Tongue (tissue), 2 donors: ENCODE data around the gene U2AF2. TPM values are rescaled to one million over a fixed set of nuclear protein-coding genes. Genes with fewer than 3 reads are reported as not detected.

Source experiments
- DNase-seq: peaks from one replicate; pipeline ENCODE4 v3.0.0-alpha.2; 2015
- total RNA-seq: library from RNA; depleted of rRNA; stranded (reverse); fragments of >200 nt; gene quantifications from one replicate; pipeline ENCODE4 v1.2.3, GENCODE V29; 2014

U2AF2 gene
- total RNA-seq, result 85.9 TPM

DNA sequence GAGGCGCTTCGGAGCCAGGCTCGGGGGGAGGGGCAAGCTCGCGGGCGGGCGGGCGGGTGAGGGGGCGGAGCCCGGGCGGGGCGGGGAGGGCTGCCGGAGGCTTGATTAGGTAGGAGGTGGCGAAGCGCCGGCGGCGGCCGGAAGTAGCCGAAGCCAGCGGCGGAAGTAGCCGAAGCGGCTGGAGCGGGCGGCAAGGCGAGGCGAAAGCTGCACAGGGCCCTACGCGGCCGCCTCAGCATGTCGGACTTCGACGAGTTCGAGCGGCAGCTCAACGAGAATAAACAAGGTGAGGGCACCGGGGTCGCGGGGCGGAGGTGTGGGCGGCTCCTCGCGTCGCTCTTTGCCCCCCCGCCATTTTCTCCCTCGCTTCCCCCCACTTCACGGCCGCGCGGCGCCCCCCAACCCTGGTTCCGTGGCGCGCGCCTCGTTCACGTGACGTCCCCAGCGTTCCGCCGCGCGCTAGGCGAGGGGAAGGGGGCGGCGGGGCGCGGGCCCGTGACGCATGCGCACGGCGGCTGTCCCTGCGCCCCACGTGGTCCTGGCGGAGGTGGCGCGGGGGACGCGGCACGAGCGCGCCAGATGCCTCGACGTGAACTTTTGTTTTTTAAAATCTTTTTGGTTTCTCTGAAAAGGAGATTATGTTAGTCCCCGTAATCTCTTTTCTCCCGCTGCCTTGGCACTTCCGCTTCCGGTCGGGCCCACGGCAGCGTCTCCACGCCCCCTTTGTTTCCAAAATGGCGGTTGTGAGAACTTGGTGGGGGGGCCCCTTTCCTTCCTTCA lies at the start of gene U2AF2:
Gene U2AF2 (plus strand): TSS at position 168 of the 780 bp plus-strand sequence. CDS start 70 bp downstream, at position 238.
- DNase-seq, result peak; percentile 98

DNA sequence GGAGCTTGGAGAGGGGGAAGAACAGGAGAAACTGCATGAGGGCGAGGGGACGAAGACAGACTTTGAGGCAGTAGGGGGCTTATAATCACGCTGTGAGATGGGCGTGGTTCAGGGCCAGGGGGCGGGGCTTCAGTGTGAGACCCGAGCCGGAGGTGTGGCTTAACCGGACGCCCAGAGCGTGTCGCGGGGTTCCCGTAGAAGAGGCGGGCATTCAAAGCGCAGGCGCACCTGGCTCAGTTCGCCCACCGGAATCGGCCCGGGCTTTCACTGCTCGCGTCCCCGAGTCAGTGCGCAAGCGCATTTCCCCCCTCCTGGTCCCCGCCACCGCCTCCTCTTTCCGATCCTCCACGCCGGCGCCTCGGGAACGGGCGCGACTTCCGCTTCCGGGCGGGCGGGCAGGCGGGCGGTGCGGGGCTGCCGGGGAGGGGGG lies 49.6 kb upstream of the U2AF2 start:
- peak; percentile 99 for DNase-seq

DNA sequence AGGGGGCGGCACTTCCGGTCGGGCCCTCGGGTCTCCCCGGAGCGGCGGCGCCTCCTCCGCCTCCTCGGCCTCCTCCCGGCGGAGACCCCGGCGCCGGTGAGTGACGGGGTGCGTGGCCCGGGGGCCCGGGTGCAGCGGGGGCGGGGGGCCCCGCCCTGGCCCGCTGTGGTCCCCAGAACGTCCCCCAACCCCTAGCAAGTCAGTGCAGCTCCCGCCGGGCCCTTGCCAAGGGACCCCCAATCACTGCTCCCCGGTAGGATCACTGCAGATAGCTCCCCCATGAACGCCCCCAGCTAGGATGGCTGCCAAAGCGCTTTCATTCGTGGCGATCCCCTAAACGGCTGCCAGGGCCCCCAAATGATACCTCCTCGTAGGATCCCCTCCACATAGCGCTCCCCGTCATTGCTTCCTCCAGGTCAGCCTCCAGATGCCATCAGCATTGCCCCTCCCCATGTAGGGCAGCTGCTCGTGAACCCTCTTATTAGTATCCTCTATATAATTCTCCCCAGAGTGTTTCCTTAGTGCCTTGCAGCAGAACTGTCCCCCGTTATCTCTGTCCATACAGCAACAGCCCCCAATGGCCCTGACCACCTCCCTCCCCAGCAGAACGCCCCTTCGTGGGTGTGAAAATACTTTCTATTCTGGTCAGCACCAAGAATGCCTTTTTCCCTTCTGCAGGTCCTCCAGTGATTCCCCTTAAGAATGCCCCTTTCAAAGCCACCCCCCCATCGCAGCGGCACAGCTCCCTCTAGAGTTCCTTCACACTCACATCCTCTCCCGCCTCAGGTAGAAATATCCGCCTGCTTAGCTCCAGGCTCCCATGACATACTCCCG lies 49.0 kb upstream of the U2AF2 start, which contains the start of gene ZNF865:
Gene ZNF865 (plus strand): TSS at position 11 of the 834 bp plus-strand sequence. CDS start 7,972 bp downstream, outside the sequence.
- peak; percentile 92 for DNase-seq

DNA sequence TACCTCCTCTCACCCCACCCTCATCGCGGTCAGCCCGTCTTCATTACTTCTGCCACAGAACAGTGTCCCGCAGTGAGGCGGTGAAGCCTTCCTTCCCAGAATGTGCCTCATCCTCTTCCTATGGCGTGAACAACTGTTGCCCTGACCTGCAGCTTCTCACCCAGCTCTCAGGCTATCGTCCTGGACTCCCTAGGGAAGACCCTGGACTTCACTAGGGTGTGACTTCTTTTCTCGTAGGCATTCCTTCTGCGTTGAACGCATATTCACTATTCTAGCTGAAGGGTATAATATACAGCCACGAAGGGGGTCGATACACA lies 48.4 kb upstream of the U2AF2 start:
- no peak for DNase-seq

DNA sequence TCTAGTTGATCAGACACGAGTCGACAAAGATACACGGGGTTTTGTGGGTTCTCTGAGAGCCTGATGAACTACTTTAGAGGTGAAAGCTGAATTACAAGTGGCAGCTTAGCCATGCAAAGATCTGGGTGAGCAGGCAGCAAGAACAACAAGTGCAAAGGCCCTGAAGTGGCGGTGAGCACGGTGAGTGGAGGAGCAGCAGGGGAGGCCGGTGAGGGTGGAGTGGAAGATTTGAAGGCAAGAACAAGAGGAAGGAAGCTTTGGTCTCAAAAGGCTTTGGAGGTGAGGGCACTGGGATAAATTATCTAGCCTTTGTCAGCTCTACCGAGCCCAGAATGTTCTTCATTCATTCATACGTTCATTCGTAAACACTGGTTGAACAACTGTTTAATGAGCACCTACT lies 48.0 kb upstream of the U2AF2 start:
- no peak for DNase-seq

DNA sequence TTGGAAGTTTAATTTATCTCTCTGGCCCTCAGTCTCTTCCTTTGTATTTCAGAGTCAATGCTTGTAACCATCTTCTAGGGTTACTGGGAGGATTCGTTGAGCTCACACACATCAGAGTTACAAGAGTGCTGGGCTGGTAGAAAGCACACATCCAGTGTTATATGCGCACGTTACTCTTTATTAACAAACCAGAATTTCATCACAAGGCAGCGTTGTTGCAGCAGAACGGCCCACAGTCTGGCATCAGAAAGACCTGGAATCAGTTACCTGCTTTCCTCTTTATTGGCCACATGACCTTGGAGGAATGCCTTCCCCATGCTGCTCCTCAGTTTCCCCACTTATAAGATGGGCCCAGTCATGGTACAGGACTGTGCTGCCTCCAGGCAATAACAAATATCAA lies 45.5 kb upstream of the U2AF2 start:
- DNase-seq, result no peak

DNA sequence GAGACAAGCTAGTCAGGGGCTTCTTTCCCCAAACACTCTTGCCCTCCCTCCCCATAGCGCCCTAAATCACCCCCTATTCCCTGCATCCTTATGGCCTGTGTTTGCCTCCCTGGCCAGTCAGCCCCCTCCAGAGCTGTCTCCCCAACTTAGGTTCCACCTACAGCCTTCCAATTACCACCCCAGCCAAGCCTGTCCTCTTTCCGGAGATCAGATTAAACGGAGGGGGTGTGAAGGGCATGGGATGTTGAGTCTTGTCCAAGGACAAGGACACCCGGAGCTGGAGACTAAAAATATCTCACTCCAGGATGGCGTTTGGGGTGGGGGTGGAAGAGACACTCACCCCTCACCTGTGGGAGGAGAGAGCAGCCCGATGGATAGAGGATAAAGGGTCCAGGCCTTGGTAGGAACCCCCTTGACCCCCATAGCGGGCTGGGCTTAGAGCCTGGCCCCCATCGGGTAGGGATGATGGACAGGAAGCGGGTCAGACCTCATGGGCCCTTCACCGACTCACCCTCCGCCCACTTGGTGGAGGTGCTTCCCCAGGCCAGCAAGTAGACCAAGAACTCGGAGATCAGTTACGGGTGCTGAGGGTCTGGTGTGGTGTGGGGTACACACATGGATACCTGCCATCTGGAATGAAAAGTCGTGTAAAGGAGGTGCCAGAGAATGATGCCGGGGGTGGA lies 43.4 kb upstream of the U2AF2 start:
- no peak for DNase-seq

DNA sequence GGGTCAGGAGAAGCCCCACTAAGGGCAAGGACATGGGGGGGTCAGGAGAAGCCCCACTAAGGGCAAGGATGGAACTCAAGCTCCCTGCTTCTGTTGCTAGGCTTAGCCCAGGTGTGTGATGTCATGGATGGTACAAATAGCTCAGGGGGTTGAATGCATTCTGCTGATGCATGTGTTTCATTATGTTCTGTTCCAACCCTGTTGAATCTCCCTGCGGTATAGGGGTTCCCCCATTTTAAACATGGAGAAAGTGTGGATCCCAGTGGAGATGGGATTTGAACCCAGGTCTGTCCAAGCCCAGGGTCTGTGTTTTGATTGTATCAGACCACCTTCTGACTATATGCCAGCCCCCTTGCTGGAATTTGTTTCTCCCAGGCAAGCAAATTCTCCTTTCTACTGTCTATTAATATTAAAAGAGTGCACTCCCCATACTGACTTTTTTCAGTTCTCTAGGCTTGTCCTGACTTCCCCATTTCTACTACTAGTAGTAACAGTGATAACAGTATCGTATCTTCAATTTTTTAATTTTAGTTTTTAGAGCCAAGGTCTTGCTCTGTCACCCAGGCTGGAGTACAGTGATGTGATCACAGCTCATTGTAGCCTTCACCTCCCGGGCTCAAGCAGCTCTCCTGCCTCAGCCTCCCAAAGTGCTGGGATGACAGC lies 42.7 kb upstream of the U2AF2 start:
- no peak for DNase-seq

DNA sequence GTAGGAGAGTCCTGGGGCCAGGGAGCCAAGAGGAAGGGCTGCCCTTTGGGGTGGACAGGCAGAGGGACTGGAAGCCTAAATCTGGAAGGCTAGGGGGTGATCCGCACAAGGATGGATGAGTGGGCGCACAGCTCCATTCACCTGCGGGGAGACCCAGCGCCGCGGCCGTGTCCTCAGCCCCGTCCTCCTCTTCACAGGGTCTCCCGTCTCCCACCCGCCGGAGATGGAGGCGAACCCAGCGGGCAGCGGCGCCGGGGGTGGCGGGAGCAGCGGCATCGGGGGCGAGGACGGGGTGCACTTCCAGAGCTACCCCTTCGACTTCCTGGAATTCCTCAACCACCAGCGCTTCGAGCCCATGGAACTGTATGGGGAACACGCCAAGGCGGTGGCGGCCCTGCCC lies 41.4 kb upstream of the U2AF2 start:
- DNase-seq, result no peak

DNA sequence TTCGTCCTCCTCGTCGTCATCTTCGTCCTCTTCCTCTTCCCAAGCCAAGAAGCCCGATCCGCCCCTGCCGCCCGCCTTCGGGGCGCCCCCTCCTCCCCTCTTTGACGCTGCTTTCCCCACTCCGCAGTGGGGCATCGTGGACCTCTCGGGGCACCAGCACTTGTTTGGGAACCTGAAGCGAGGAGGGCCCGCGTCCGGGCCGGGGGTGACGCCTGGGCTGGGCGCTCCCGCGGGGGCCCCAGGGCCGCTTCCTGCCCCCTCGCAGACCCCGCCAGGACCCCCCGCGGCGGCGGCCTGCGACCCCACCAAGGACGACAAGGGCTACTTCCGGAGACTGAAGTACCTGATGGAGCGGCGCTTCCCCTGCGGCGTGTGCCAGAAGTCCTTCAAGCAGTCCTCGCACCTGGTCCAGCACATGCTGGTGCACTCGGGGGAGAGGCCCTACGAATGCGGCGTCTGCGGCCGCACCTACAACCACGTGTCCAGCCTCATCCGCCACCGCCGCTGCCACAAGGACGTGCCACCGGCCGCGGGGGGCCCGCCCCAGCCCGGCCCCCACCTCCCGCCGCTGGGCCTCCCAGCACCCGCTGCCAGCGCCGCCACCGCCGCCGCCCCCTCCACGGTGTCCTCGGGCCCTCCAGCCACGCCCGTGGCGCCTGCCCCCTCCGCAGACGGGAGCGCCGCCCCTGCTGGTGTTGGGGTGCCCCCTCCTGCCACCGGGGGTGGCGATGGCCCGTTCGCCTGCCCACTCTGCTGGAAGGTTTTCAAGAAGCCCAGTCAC lies 40.7 kb upstream of the U2AF2 start:
- DNase-seq, result no peak

DNA sequence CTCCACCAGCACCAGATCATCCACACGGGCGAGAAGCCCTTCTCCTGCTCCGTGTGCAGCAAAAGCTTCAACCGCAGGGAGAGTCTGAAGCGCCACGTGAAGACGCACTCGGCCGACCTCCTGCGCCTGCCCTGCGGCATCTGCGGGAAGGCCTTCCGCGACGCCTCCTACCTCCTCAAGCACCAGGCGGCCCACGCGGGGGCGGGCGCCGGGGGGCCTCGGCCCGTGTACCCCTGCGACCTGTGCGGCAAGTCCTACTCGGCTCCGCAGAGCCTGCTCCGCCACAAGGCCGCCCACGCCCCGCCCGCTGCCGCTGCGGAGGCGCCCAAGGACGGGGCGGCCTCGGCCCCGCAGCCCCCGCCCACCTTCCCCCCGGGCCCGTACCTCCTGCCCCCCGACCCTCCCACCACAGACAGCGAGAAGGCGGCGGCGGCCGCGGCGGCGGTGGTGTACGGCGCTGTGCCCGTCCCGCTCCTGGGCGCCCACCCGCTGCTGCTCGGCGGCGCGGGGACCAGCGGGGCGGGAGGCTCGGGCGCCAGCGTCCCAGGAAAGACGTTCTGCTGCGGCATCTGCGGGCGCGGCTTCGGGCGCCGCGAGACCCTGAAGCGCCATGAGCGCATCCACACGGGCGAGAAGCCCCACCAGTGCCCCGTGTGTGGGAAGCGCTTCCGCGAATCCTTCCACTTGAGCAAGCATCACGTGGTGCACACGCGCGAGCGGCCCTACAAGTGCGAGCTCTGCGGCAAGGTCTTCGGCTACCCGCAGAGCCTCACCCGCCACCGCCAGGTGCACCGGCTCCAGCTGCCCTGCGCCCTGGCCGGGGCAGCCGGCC lies 39.9 kb upstream of the U2AF2 start:
- no peak for DNase-seq

DNA sequence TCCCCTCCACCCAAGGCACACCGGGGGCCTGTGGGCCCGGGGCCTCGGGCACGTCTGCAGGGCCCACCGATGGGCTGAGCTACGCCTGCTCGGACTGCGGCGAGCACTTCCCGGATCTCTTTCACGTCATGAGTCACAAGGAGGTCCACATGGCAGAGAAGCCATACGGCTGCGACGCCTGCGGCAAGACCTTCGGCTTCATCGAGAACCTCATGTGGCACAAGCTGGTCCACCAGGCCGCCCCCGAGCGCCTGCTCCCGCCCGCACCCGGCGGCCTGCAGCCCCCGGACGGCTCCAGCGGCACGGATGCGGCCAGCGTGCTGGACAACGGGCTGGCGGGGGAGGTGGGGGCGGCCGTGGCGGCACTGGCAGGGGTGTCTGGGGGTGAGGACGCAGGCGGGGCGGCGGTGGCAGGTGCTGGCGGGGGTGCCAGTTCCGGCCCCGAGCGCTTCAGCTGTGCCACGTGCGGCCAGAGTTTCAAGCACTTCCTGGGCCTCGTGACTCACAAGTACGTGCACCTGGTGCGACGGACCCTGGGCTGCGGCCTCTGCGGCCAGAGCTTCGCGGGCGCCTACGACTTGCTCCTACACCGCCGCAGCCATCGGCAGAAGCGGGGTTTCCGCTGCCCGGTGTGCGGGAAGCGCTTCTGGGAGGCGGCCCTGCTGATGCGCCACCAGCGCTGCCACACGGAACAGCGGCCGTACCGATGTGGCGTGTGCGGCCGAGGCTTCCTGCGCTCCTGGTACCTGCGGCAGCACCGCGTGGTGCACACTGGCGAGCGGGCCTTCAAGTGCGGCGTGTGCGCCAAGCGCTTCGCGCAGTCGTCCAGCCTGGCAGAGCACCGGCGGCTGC lies 39.1 kb upstream of the U2AF2 start:
- DNase-seq, result no peak

DNA sequence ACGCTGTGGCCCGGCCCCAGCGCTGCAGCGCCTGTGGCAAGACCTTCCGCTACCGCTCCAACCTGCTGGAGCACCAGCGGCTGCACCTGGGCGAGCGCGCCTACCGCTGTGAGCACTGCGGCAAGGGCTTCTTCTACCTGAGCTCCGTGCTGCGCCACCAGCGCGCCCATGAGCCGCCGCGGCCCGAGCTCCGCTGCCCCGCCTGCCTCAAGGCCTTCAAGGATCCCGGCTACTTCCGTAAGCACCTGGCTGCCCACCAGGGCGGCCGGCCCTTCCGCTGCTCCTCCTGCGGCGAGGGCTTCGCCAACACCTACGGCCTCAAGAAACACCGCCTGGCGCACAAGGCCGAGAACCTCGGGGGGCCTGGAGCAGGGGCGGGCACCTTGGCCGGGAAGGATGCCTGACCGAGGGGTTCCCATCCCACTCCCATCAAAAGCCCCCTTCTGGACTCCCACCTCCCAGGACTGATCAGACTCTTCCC lies 38.4 kb upstream of the U2AF2 start:
- no peak for DNase-seq

DNA sequence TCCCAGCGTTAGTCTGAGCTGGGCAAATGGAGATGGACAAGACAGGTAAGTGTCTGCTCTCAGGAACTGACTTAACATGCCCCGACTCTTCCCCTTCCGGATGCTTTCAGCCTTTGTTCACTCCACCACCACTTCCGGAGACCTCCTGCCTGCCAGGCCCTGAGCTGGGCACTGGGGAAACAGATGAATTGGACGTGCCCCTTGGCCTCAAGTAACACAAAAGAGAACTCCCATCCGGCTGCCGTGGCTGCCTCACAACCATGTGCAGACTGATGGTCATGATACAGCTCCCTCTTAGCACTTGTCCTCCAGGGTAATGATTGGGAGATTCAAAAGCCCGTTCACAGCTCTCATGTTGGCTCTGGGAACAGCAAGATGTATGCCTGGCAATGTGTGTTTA lies 37.4 kb upstream of the U2AF2 start:
- DNase-seq, result no peak

DNA sequence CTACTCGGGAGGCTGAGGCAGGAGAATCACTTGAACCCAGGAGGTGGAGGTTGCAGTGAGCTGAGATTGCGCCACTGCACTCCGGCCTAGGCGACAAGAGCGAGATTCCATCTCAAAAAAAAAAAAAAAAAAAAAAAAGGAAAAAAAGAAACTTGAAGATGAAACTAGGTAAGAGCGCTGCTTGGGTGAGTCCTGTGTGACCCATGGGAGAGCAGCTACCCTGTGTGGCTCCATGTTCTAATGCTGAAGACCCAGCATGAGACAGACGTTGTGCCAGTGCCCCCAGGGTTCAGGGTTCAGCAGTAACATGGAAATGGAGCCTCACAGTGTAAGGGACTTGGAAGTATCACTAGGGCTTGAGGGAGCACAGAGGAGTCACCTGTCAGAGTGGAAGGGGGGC lies 36.4 kb upstream of the U2AF2 start:
- DNase-seq, result no peak

DNA sequence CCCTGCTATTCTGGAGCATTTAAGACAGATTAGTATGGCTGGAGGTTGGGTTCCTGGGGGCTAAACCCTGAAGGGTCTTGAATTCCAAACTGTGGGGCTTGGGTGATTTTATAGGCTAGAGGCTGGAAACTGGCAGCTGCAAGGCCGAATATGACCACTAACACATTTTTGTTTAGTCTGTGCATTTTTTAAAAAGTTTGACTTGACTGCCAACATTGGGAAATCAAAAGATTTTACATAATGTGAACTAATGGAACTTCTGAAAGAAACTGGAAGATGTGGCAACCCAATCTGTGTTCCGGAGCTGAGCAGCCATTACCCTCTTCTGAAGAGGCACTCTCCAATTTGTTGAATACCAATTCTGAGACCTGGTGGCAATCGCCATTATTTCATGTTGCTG lies 35.5 kb upstream of the U2AF2 start:
- DNase-seq, result no peak

DNA sequence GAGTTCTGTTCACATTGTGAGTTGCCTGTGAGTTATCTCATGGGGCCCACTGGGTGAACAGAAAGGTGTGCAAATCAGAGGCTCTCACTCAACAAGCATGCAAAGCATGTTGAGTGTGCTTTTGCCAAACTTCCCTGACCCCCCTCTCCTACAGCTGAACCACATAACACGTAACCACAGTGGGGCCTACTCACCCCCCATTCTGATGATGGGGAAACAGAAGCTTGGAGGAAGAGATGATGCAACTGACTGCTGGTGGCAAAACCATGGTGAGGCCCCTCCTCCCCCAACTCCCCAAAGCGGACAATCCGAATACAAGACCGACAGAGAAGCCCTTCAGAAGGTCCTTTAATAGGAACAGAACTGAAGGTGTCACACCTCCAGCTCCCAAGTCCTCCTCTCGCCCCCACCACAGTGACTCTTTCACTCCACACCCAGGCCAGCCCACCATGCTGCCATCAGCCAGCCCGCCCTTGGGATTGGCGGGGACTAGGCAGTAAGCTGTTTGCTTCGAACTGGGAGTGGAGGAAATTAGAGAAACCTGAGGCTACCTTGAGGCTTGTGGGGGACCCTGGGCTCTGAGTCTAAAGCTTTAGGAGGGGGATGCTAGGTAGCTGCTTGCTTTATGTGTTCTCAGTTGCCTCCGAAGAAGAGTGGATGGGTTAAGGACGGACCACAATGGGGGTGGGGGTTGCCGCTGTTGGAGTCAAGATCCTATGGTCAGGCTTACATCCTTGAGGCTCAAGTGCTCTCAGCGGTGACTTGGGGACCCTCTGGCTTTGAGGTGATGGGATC lies 34.2 kb upstream of the U2AF2 start:
- DNase-seq, result no peak

DNA sequence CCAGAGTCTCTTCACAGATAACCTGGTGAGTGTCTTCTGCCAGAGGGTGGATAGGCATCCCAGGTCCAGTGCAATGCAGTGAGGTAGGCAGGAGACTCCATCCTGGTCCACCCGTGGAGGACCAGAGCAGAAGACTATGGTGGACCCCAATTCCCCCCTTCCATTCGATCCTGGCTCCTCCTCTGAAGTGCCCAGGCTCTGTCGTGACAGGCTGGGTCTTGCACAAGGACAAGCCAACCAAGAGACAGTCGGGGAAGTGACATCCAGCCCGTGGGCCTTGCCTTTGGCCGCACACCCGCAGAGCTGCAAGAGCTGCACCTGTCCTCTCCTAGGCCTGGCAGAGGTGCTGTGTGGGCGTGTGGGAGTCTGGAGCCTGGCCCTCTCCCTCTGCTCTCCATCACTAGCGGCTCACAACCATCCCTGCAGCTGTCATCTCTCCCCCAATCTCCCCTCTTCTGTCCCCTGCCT lies 33.6 kb upstream of the U2AF2 start:
- no peak for DNase-seq
